GM19238 (cell line): ENCODE results near the gene TRAM2.

ENCODE experiments used
- DNase-seq: peaks from one replicate; pipeline ENCODE4 v3.0.0; 2011; ENCODE audit warnings: low spot score; ENCODE audit not compliant: insufficient read length

Gene TRAM2

DNA sequence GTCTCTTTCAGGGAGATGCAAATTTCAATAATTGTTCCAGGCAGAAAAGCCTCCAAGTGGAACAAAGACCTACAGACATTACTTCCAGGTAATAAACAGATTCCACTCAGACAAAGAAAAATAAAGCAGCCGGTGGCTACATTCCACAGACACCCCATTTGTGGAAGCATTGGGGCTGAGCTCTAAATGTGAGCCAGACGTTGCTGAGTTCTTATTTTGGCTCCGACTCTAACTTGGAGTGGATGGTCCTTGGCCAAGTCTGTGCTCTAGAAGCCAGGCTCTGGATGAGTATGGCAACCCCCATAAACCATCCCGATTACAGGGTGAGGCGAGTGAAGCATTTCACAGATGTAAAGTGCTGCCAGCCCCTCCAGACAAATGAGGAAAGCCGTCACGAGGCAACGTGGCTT is 6.6 kb downstream of the TRAM2 start:
- no peak for DNase-seq

DNA sequence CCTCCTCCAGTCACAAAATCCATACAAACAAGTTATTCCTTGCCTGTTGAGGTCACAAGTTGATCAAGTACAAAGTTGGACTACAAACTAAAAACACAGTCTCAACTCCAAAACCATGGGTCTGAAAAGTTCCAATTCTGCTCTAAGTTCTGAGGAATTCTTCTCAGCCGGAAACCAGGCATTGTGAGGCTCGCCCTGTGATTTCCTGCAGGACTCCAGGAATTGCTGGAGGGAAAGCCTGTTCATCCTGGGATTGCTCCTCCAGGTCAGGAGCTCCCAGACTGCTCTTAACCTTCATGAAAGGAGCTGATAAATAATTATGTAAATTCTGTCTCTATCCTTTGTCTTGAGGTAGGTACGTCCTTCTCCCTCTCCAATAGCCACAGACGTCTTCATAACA is 8.5 kb downstream of the TRAM2 start:
- DNase-seq, result no peak

DNA sequence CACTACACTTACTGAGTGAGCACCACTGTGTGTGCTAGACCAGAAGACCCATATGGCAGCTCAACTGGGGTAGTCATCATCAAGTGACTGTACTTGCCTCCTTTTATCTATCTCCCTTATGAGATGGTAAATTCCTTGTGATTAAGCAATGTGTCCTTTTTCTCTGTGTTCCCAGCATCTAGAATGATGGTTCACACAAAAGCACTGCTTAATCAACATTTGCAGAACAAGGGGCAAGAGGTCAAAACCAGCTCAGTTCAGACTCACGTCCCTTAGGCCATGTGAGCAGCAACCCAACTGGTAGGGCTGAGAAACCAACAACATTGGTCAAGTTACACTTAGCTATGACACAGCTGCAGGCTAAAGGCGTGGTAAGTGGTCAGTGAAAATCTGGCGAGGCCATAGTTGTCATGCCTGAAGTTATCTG is 10.0 kb downstream of the TRAM2 start:
- DNase-seq, result no peak

DNA sequence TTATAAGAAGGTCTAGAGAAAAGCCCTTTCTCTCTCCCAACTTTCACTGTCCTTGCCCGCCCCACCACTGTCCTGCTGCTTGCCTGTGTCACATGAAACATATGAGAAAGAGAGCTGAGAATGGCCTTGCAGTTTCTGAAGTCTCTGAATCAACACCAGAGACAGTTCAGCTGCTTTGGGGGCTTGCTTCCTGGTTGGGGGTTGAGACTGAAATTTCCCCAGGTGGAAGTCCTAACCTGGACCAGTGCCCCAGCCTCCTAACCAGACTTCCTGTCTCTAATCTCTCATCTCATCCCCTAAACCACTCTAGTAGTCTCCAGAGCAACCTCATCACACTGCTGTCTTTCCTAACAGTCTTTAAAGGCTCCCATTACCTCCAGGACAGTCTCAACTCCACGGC is 10.7 kb downstream of the TRAM2 start:
- DNase-seq, result no peak

DNA sequence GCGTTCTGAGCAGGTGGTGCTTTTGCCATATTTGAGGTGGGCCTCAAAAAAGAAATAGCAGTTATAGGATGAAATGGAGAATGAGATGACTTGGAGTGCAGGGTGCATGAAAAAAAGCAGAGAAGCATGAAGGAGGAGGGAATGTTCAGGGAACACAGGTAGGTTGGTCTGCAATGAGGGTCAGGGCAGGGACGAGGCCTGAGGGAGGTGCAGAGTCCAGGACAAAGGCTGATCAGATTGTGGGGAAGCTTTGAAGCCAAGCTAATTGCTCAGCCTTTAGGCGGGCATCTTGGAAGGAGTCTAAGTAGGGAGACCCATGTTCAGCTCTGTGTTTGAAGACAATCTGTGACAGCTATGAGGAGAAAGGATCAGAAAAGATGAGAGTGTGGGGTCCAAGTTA is 12.0 kb downstream of the TRAM2 start:
- DNase-seq, result no peak

DNA sequence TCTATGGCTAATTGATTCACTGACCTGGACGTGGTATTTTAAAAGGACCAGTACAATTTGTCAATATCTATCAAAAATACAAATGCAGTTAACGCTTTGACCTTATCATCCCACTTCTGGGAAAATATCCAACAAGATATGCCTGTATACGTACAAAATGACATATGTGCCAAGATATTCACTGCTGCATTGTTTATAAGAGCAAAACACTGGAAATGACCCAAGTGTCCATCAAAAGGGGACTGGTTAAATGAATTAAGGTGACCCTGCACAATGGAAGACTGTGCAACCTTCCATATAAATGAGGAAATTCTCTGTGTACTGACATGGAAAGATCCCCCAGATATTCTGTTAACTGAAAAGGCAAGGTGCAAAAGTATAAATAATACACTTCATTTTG is 13.9 kb downstream of the TRAM2 start:
- no peak for DNase-seq

DNA sequence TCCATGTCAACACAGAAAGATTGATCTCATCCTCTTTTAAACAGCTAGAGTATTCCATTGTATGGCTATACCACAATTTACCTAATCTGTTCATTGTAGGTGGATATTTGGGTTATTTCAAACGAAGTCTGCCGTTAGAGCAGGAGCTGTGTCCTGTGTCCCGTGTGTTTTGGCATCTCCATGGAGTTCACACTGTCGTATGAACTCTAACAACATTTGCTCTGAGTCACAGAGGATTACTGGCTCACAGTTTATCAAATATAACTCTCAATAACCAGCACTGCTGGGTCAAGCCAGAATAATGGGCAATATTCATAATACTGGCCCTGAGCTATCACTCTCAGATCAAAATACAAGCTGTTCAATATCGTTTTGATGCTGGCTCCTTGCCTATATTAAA is 16.4 kb downstream of the TRAM2 start:
- DNase-seq, result no peak

DNA sequence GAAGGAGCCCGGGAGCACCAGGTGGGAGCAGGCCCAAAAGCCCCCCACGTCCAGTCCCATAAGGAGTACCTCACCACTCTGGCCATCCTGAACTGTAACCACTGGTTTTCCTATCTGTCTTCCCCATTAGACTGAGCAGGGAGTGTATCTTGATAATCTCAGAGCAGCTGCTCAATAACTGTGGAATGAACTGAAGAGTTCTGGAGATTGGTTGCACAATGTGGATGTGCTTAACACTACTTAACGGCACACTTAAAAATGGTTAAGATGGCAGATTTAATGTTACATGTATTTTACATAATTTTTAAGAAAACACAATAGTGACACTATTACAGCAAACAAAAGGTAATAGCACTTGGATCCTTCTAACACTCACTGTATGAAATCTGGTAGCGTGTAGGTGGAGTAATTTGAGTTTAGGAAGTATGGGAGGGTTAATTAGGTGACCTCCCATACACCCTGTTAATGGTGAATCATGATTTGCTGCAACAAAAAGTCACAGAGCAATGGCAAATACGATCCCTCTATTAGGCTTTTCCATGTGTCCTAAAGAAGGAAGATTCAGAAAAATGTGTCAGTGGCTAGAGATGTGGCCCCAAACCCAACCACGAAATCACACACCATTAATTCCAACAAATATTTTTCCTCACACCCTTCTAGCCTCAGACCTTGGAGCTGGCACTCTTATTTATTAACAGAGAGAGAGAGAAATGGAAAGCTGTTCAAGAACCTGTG is 18.4 kb downstream of the TRAM2 start:
- no peak for DNase-seq

DNA sequence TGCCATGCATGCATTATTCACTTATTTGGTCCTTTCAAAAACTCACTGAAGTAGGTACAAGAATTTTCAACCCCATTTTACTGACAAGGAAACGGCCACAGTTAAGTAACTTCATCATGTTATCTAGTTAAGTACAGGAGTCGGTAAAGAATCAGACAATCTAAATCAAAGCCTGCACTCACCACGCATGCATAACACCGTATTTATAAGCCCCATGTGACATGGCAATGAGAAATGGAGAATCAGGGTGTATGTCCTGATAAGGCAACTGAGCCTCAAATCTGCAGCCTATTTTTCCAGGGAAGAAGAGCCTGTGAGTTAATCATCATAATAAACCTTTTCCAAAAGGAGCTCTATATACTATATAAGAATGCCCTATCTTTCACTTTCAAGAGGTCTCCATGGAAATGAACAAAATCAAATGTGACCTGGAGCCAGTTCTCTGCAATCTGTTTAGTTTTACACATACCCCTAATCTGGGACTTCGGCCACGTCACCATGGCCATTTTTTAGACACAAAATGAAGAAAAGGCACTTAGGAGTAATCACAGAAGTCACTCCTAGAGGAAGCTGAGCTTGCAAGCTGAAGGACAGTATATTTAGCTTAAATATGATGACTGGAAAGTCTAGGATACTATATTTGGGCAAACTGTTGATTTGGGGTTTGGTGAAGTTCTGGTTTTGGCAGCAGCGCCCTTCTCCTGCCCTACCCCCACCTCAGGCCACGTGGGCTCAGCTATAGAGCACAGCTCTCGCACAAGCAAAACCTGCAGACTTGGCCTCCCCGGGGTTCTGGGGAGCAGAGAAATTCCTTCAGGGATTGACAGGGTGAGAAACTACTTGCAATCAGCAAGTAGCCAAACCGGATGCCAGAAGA is 19.2 kb downstream of the TRAM2 start:
- no peak for DNase-seq

DNA sequence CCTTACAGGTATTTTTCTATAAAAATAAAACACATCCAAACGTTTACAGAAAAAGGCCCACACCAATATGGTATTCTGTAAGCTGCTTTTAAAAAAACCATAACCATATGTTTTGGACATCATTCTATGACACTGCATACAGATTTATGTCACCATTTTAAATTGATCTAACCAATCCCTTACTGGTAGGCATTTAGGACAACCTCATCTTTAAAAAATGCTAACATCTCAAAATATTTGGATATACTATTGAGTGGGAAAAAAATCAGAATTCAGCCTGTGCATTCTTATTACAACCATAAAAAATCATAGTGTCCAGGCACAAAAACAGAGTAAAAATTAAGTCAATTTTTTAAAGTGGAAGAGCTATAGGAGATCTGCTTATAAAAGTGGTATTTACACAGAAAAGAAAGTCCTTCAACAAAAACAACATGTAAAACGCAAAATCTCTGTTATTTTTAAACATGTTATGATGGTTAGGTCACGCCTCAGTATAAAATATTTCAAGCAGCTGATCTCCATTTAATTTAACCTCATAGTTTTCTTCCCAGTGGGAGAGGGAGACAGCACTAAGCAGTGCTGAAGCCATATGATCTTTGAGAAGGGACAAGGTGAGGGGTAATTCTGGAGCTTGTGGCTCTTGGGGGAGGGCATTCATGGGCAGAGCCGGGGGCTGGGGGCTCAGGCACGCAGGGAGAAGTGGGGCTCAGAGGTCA is 21.2 kb downstream of the TRAM2 start:
- DNase-seq, result no peak

DNA sequence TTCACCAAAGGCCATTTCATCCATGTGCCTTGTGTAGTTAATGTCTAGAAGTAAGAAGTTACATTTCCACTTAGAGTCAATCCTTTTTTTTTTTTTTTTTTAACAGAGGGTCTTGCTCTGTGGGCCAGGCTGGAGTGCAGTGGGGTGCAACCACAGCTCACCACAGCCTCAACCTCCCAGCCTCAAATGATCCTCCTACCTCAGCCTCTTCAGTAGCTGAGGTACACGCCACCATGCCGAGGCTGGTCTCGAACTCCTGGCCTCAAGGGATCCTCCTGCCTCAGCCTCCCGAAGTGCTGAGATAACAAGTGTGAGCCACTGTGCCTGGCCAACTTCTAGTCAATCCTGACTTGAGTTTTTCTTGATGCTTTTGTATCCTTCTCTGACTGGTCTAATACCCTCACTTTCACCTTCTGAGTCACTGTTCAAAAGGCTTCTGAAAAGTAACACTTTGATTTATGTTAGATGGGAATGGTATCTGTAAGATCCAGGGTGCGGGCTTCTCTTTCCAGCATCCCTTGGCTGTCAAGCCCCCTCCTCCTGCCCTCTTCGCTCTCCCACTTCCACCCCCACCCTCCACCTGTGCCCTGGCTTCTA is 22.1 kb downstream of the TRAM2 start:
- DNase-seq, result no peak

DNA sequence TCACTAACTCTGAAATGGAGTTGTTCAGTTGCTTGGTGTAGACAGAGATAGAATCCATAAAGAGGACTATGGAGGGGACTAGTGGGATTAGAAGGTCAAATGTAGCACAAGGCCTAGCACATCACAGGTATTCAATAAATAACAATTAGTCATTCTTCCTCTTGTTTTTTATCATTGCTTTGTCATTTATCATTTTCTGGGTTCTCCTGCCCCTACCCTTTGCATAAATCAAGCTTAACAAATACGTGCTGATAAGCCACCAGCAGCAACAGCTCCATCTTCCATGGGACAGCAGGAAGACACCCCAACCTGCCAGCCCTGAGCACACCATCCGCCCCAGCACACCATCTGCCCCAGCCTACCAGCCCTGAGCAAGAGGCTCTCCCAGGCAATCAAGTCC is 23.1 kb downstream of the TRAM2 start:
- no peak for DNase-seq

DNA sequence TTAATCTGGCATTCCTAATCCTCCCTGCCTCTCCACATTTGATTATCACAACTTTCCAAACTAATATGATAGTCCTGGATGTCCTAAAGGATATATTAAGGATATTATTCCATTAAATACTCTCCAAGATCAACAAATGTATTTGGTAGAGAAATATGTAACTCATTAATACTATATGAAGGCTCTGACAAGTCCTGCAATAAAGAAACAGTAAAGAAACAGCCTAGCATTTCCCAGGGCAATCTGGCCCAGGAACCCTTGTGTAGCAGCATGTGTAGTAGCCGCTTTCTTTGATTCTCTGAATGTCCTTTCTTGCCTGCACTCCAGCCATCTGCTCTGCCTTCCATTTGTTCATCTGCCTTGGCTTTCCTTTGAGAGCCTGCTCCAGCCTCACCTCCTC is 23.7 kb downstream of the TRAM2 start:
- DNase-seq, result no peak

DNA sequence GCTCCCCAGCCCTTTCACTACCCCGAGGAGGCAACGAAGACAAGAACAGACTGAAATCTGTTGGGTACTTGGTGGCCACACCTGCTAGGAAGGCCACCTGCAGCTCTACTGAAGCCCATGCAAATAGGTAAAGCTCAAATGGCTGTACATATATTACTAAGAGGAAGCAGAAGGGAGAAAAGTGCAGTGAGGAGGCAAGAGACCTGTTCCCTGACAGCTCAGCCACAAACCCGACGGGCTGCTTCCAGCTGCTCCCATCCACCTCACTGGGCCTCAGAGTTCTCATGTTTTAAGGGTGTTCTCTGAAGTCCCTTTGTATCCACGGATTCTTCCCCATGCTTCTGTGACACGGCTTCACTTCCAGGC is 24.6 kb downstream of the TRAM2 start:
- no peak for DNase-seq

DNA sequence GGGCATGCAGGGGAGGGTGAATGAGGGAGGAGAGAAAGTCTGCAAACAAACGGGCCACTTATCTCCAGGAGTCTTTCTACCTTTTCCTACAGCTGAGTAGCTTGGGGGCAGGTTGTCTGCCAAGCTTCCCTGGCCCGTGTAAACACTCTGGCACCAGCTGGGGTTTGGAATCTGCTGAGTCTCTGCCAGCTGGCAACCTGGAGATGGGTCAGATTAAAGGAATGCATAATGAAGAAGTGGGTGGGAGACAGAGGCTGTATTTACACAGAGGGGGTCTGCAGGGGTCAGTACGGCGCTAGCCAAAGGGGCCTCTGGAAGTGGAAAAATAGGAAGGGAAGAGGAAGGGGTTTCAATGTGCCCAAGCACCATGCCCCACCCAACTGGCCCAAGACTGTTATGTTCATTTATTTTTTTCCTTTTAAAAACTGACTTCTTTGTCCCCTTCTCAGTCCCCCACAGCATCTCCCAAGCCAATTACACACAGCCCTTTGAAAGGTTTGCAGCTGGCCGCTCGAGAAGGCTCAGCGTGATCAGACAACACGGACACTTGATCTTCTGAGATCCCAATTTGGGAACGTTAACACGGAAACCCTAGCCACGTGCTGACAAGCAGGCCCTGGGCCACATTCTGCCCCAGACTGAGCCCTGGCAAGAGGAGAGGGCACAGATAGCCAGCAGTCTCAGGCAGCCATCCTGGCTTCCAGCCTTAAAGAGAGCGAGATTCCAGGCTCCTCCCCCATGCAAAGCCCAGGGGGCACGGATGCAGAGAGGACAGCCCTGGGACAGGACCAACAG is 25.2 kb downstream of the TRAM2 start:
- DNase-seq, result no peak

DNA sequence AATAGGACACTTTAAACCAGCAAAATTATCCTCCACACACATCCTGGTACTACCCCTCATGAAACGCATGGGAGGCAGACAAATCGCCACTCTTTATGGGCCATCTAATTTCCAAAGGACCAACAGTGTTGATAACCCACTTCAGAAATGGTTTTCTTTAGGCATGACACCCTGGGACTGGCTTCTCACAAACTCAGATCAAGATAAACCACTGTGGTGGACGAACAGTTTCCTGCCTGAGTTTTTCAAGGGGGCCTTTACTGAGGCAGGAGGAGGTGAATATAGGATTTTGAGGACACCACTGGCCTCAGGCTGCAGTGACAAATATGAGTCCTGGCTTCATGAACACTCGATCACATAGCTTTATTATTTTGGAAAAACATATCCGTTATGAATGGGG is 26.0 kb downstream of the TRAM2 start:
- no peak for DNase-seq

DNA sequence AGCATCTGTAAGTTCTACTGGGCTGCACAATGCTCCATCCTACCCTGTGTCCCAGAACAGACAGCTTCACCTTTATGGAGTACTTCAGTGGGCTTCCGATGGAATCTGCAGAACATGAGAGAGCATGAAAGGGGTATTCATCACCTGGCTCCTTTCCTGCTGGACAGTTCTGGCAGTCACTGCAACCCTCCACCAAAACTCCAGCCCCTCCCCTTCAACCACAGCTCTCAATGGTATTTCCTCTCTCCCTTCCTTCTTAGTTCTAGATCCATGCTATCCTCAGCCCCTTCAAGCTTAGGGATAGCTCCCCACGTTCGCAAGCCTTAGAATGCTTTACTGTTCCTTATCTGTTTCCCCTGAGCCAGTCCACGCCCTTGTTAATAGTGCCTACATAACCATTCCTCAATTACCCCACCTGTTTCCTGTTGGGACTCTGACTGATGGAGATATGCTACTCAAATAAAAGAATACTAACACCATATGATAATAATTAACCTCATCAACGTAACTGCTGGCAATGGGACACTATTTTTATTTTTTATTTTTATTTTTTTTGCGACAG is 26.8 kb downstream of the TRAM2 start:
- DNase-seq, result no peak

DNA sequence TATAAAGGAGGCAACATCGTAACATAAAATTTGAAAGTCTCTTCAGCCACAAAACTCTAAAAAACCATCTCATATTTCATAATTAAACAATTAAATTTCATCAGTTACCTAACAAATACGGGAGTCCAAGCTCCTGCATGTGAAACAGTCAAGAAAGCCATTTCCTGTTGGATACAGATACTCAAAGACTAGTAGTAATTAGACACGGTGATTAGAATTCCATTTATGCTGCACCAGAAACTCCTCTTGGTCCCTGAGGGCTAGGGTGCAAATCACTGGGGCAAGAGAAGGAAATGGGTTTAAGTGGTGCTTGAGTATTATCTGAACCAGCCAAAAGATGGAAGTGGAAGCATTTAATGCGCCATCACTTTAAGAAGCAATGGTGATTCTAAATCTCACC is 27.4 kb downstream of the TRAM2 start:
- no peak for DNase-seq

DNA sequence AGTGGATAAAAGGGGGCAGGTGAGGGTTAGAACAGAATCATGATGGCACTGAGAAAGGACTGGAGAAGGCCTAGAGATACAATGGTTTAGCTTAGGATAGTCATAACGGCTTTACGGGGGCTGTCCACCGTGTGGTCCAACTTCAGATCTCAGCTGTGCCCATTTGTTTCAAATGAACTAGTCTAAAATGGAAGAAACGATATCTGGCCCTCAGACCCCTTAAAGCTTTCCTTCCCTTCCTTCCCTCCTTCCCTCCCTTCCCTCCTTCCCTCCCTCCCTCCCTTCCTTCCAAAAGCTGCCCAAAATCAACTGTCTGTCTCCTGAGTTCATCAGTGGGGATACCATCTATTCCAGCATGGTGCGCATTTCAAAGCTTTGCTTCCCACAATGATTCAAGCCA is 27.9 kb downstream of the TRAM2 start:
- no peak for DNase-seq

DNA sequence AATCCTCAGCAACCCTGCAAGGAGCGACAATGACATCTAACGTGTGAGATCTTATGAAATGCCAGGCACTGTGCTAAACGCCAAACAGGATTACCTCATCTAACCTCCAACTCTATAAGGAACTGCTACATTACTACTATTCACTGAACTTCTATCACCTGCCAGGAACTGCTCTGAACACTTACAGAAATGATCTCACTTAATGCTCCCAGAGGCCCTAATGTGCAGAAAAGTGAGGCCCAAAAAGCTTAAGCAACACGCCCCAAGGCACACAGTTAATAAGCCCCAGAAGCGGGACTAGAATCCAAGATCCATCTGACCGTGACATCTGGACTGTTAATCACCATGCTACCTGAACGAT is 28.5 kb downstream of the TRAM2 start:
- no peak for DNase-seq
